ENCODE measurements around the gene RGS2.

DNA sequence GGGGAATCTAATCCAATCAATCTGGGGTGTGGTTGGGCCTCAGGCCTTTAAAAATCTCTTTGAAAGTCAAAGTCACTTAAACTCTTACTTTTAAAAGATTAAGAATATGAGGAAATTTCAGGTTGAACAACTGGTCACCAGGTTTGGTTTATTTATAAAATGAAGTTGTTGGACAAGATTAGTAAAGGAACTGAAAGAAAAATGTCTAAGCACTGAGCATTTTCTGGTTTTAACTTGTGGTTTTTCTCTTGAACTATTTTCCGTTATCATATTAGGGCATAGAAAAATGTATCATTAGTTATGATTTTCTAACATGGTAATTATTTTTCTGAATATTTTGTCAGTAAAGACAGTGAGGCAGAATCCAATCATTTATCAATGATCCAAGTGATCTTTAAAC, 49.6 kb downstream of the RGS2 start:
- TF ChIP-seq, protein P1, sequence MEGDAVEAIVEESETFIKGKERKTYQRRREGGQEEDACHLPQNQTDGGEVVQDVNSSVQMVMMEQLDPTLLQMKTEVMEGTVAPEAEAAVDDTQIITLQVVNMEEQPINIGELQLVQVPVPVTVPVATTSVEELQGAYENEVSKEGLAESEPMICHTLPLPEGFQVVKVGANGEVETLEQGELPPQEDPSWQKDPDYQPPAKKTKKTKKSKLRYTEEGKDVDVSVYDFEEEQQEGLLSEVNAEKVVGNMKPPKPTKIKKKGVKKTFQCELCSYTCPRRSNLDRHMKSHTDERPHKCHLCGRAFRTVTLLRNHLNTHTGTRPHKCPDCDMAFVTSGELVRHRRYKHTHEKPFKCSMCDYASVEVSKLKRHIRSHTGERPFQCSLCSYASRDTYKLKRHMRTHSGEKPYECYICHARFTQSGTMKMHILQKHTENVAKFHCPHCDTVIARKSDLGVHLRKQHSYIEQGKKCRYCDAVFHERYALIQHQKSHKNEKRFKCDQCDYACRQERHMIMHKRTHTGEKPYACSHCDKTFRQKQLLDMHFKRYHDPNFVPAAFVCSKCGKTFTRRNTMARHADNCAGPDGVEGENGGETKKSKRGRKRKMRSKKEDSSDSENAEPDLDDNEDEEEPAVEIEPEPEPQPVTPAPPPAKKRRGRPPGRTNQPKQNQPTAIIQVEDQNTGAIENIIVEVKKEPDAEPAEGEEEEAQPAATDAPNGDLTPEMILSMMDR (conservative IDR thresholded peaks at IDR 0.05), result no peak
- TF ChIP-seq EZH2 (IDR thresholded peaks at IDR 0.05; ENCODE audit: low read depth), result no peak
